ENCODE measurements around the gene USP21. TPM values are rescaled to one million over a fixed set of nuclear protein-coding genes. Genes with fewer than 3 reads are reported as not detected.
A peak's percentile ranks its signal among the peaks of the same experiment; 100 is the strongest.

Gene USP21
- total and polyA plus RNA-seq, 9 of the 15 experiments (the other 6 are each of a cell fraction or from before 2014, with no cell fraction given) = 4.9 to 52.4 (median 21.6) TPM

GRCh38 chr1:161160671-161161145 lies 1.4 kb downstream of the USP21 start (continued):
- TF ChIP-seq, protein P1, sequence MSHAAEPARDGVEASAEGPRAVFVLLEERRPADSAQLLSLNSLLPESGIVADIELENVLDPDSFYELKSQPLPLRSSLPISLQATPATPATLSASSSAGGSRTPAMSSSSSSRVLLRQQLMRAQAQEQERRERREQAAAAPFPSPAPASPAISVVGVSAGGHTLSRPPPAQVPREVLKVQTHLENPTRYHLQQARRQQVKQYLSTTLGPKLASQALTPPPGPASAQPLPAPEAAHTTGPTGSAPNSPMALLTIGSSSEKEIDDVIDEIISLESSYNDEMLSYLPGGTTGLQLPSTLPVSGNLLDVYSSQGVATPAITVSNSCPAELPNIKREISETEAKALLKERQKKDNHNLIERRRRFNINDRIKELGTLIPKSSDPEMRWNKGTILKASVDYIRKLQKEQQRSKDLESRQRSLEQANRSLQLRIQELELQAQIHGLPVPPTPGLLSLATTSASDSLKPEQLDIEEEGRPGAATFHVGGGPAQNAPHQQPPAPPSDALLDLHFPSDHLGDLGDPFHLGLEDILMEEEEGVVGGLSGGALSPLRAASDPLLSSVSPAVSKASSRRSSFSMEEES (CRISPR knock-in tag; IDR thresholded peaks at IDR 0.05) = no peak
- no peak for TF ChIP-seq ERF (CRISPR knock-in tag; IDR thresholded peaks at IDR 0.05)
- TF ChIP-seq SMAD4 (CRISPR knock-in tag; conservative IDR thresholded peaks at IDR 0.05) = no peak
- peak; percentile 63 for TF ChIP-seq ATF7 (IDR thresholded peaks at IDR 0.05)
- TF ChIP-seq, protein P2, sequence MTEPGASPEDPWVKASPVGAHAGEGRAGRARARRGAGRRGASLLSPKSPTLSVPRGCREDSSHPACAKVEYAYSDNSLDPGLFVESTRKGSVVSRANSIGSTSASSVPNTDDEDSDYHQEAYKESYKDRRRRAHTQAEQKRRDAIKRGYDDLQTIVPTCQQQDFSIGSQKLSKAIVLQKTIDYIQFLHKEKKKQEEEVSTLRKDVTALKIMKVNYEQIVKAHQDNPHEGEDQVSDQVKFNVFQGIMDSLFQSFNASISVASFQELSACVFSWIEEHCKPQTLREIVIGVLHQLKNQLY (CRISPR knock-in tag; conservative IDR thresholded peaks at IDR 0.05) = no peak
- TF ChIP-seq CREM (IDR thresholded peaks at IDR 0.05; ENCODE audit: low read depth) = no peak
- no peak for TF ChIP-seq KDM1A (IDR thresholded peaks at IDR 0.05)
- no peak for TF ChIP-seq ZNF707 (CRISPR knock-in tag; conservative IDR thresholded peaks at IDR 0.05)
- no peak for TF ChIP-seq FOXA1 (IDR thresholded peaks at IDR 0.05; ENCODE audit: borderline replicate concordance)
- peak; percentile 98 for TF ChIP-seq PRDM10 (IDR thresholded peaks at IDR 0.05; ENCODE audit: partially characterized antibody)
- TF ChIP-seq GTF3C2 (IDR thresholded peaks at IDR 0.05; ENCODE audit: borderline replicate concordance, extremely low read depth, insufficient read length) = no peak
